Liver (tissue), 9 donors: ENCODE data around the gene GPR171. TPM values are rescaled to one million over a fixed set of nuclear protein-coding genes. Genes with fewer than 3 reads are reported as not detected.

Experiments used
- DNase-seq: peaks from one replicate; pipeline ENCODE4 v3.0.0-alpha.2; 2017; ENCODE audit warnings: low spot score
- H3K27ac ChIP-seq, 2 donors: one replicate each; pipeline ENCODE4 v1.7.0; 2013; ENCODE audit warnings: inconsistent platforms in 2 of 2, low read length in 2 of 2, control low read depth in 1 of 2, low read depth in 1 of 2, mild to moderate bottlenecking in 1 of 2
- H3K27me3 ChIP-seq, 4 donors: one replicate each; pipeline versions ENCODE4 v1.6.1 to v1.7.0; 2013; ENCODE audit warnings: low read length in 3 of 4, inconsistent platforms in 1 of 4, mild to moderate bottlenecking in 1 of 4, moderate library complexity in 1 of 4; ENCODE audit not compliant: control insufficient read depth in 4 of 4, insufficient read depth in 4 of 4
- H3K36me3 ChIP-seq, 4 donors: one replicate each; pipeline versions ENCODE4 v1.6.1 to v1.7.0; 2013; ENCODE audit warnings: low read length in 3 of 4, mild to moderate bottlenecking in 3 of 4, low read depth in 1 of 4, moderate library complexity in 1 of 4; ENCODE audit not compliant: control insufficient read depth in 4 of 4, insufficient read depth in 3 of 4
- H3K4me1 ChIP-seq, 4 donors: one replicate each; pipeline versions ENCODE4 v1.6.1 to v1.7.0; 2013; ENCODE audit warnings: low read length in 3 of 4, mild to moderate bottlenecking in 3 of 4, moderate library complexity in 1 of 4; ENCODE audit not compliant: control insufficient read depth in 4 of 4, insufficient read depth in 4 of 4
- H3K4me3 ChIP-seq, 3 donors: one replicate each; pipeline versions ENCODE4 v1.6.1 to v1.7.0; 2013; ENCODE audit warnings: low read length in 3 of 3, control low read depth in 1 of 3, low read depth in 1 of 3, mild to moderate bottlenecking in 1 of 3
- H3K9ac ChIP-seq, 2 donors: one replicate each; pipeline ENCODE4 v1.7.0; 2013; ENCODE audit warnings: low read length in 2 of 2, mild to moderate bottlenecking in 2 of 2, moderate library complexity in 2 of 2, control low read depth in 1 of 2, low read depth in 1 of 2
- H3K9me3 ChIP-seq, 4 donors: one replicate each; pipeline versions ENCODE4 v1.6.1 to v1.7.0; 2013; ENCODE audit warnings: low read length in 3 of 4; ENCODE audit not compliant: control insufficient read depth in 4 of 4
- EGR1 ChIP-seq, 2 donors: IDR thresholded peaks; 2 replicates each; pipeline ENCODE4 v1.6.1; 2016 to 2018; ENCODE audit warnings: antibody characterized with exemption in 2 of 2, low read depth in 2 of 2
- FOXA1 ChIP-seq: IDR thresholded peaks from 2 replicates; pipeline ENCODE4 v1.6.1; 2016; ENCODE audit warnings: antibody characterized with exemption
- FOXA2 ChIP-seq: IDR thresholded peaks from 2 replicates; pipeline ENCODE4 v1.6.1; 2016; ENCODE audit warnings: antibody characterized with exemption
- GABPA ChIP-seq, 2 donors: IDR thresholded peaks in 1 of 2; conservative IDR thresholded peaks in 1 of 2; 2 replicates each; pipeline ENCODE4 v1.6.1; 2016; ENCODE audit warnings: antibody characterized with exemption in 2 of 2, mild to moderate bottlenecking in 1 of 2, moderate library complexity in 1 of 2
- HNF4A ChIP-seq, 2 donors: conservative IDR thresholded peaks; 2 replicates each; pipeline ENCODE4 v1.6.1; 2016; ENCODE audit warnings: antibody characterized with exemption in 2 of 2, mild to moderate bottlenecking in 2 of 2
- HNF4G ChIP-seq: IDR thresholded peaks from 2 replicates; pipeline ENCODE4 v1.6.1; 2016; ENCODE audit warnings: antibody characterized with exemption
- JUND ChIP-seq, 2 donors: IDR thresholded peaks; 2 replicates each; pipeline ENCODE4 v1.6.1; 2016; ENCODE audit warnings: antibody characterized with exemption in 2 of 2
- NR2F2 ChIP-seq: IDR thresholded peaks from 2 replicates; pipeline ENCODE4 v1.6.1; 2016; ENCODE audit warnings: antibody characterized with exemption
- RAD21 ChIP-seq, 2 donors: IDR thresholded peaks; 2 replicates each; pipeline ENCODE4 v1.6.1; 2016; ENCODE audit warnings: antibody characterized with exemption in 2 of 2, mild to moderate bottlenecking in 2 of 2
- RXRA ChIP-seq, 2 donors: IDR thresholded peaks; 2 replicates each; pipeline ENCODE4 v1.6.1; 2017 to 2018; ENCODE audit warnings: antibody characterized with exemption in 2 of 2, mild to moderate bottlenecking in 1 of 2
- SP1 ChIP-seq: IDR thresholded peaks from 2 replicates; pipeline ENCODE4 v1.6.1; 2018; ENCODE audit warnings: antibody characterized with exemption, mild to moderate bottlenecking
- TAF1 ChIP-seq: conservative IDR thresholded peaks from 2 replicates; pipeline ENCODE4 v1.6.1; 2016; ENCODE audit warnings: antibody characterized with exemption, mild to moderate bottlenecking
- YY1 ChIP-seq: IDR thresholded peaks from 2 replicates; pipeline ENCODE4 v1.6.1; 2016; ENCODE audit warnings: antibody characterized with exemption, mild to moderate bottlenecking
- WGBS: extraction: QIAGEN DNeasy Blood & Tissue Kit; methylation state at CpG from one replicate; pipeline ENCODE4 v1.1.7; 2013; 5-methylcytosine and 5-hydroxymethylcytosine counted together
- polyA plus RNA-seq, 2 donors: library from polyadenylated mRNA; stranded (reverse) in 1 of 2; unstranded in 1 of 2; fragments of 200-250 nt in 1 of 2; fragments of >200 nt in 1 of 2; fragmentation: Nextera tagmentation in 1 of 2; extraction: Ambion mirVana in 1 of 2; gene quantifications; one replicate each; pipeline versions ENCODE4 v1.2.1 to v1.2.3, GENCODE V29; 2013 to 2015
- total RNA-seq, 2 donors: library from RNA; depleted of rRNA; stranded (reverse); fragments of >200 nt; gene quantifications; one replicate each; pipeline ENCODE4 v1.2.3, GENCODE V29; 2014
- TF ChIP-seq, protein P1 (sequence below): IDR thresholded peaks from 2 replicates; pipeline ENCODE4 v1.6.1; 2016; ENCODE audit warnings: antibody characterized with exemption
- TF ChIP-seq, protein P2 (sequence below): IDR thresholded peaks from 2 replicates; pipeline ENCODE4 v1.6.1; 2016; ENCODE audit warnings: antibody characterized with exemption
- TF ChIP-seq, protein P3 (sequence below): IDR thresholded peaks from 2 replicates; pipeline ENCODE4 v1.6.1; 2016; ENCODE audit warnings: antibody characterized with exemption, mild to moderate bottlenecking
- TF ChIP-seq, protein P4 (sequence below): fragments of 150-350 bp; IDR thresholded peaks from 2 replicates; pipeline ENCODE4 v1.5.1; 2017; ENCODE audit warnings: improper control_type of control experiment, low read depth, low read length; ENCODE audit not compliant: missing input control
- TF ChIP-seq, protein P5 (sequence below): IDR thresholded peaks from 2 replicates; pipeline ENCODE4 v1.6.1; 2016; ENCODE audit warnings: antibody characterized with exemption
- donor health status: healthy.
- donor health status: healthy.
- donor health status: healthy.
- donor health status: healthy.
- donor health status: healthy.

Gene GPR171
- total and polyA plus RNA-seq, 4 donors = 0.19 to 0.56 (median 0.28) TPM

DNA sequence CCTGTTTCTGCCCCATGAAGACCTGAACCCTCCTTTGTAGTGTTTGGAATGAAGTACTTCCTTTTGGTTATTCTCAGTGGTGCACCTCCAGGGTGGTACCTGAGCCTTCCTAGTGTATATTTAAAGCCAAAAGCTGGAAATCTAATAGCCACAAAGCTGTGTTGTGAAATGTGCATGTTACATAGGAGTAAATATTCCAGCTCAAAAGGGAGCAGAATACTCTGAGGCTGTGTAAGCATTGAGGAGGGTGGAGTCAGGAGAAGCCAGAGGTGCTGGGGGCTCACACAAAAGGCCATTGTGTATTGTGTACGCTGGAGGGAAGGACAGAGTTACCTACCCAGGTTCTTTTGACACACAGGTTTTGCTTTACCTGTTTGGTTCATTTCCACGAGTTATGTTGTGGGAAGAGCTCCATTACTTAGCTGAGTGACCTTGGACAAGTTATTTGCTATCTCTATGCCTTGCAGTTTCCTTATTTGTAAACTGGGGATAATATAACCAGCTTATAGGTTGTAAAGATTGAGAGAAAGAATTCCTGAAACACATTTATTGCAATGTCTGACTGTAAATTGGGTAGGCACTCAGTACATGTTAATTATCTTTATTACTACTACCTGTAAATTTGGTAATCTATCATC, 24.7 kb downstream of the GPR171 start:
- no peak overlapping the region for H3K9ac ChIP-seq
- H3K4me3 ChIP-seq = no peak overlapping the region
- no peaks in the 10 kb centered on the region for H3K9me3 ChIP-seq
- no peaks in the 10 kb centered on the region for H3K36me3 ChIP-seq
- H3K27me3 ChIP-seq = no peaks in the 10 kb centered on the region
- H3K27ac ChIP-seq = no peak overlapping the region
- 92% methylated on average over 2 of the region's 2 CpGs for WGBS
- no peak for TF ChIP-seq GABPA (IDR thresholded peaks at IDR 0.05 in 1 of 2, conservative IDR thresholded peaks at IDR 0.05 in 1 of 2)
- TF ChIP-seq RAD21 (IDR thresholded peaks at IDR 0.05) = no peak
- no peak for TF ChIP-seq EGR1 (IDR thresholded peaks at IDR 0.05; ENCODE audit: low read depth in 2 of 2)
- TF ChIP-seq, protein P1, sequence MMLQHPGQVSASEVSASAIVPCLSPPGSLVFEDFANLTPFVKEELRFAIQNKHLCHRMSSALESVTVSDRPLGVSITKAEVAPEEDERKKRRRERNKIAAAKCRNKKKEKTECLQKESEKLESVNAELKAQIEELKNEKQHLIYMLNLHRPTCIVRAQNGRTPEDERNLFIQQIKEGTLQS = no peak
- TF ChIP-seq FOXA1 = no peak
- no peak for TF ChIP-seq YY1
- TF ChIP-seq FOXA2 = no peak
- no peak for TF ChIP-seq SP1
- no peak for TF ChIP-seq HNF4G
- TF ChIP-seq, protein P2, sequence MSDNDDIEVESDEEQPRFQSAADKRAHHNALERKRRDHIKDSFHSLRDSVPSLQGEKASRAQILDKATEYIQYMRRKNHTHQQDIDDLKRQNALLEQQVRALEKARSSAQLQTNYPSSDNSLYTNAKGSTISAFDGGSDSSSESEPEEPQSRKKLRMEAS = no peak
- no peak for TF ChIP-seq HNF4A (conservative IDR thresholded peaks at IDR 0.05)
- TF ChIP-seq, protein P3, sequence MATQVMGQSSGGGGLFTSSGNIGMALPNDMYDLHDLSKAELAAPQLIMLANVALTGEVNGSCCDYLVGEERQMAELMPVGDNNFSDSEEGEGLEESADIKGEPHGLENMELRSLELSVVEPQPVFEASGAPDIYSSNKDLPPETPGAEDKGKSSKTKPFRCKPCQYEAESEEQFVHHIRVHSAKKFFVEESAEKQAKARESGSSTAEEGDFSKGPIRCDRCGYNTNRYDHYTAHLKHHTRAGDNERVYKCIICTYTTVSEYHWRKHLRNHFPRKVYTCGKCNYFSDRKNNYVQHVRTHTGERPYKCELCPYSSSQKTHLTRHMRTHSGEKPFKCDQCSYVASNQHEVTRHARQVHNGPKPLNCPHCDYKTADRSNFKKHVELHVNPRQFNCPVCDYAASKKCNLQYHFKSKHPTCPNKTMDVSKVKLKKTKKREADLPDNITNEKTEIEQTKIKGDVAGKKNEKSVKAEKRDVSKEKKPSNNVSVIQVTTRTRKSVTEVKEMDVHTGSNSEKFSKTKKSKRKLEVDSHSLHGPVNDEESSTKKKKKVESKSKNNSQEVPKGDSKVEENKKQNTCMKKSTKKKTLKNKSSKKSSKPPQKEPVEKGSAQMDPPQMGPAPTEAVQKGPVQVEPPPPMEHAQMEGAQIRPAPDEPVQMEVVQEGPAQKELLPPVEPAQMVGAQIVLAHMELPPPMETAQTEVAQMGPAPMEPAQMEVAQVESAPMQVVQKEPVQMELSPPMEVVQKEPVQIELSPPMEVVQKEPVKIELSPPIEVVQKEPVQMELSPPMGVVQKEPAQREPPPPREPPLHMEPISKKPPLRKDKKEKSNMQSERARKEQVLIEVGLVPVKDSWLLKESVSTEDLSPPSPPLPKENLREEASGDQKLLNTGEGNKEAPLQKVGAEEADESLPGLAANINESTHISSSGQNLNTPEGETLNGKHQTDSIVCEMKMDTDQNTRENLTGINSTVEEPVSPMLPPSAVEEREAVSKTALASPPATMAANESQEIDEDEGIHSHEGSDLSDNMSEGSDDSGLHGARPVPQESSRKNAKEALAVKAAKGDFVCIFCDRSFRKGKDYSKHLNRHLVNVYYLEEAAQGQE = no peak
- no peak for TF ChIP-seq RXRA (IDR thresholded peaks at IDR 0.05)
- peaks cover 0 to 11% (median 4%) of the 10 kb centered on the region in 4 donors for H3K4me1 ChIP-seq
- DNase-seq = no peak

DNA sequence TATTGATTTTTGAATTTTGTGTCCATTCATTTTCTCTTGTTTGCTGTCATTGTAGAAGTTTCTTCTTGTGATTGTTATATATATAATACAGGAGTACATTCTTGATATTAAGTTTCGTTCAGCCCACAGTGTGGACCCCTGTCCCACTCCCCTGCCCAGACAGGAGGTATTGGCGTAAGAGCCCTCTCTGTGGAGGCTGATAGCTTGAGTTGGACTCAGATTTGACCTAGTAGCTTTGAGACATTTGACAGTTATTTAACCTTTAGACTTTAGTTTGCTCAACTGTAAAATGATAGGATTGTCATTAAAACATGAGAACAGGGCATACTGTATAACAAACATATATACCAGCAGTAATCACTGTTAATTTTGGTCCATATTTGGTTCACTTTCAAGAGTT, 27.1 kb downstream of the GPR171 start:
- TF ChIP-seq NR2F2 (no peak), FOXA2 (no peak), FOXA1 (no peak), GABPA (IDR thresholded peaks at IDR 0.05 in 1 of 2, conservative IDR thresholded peaks at IDR 0.05 in 1 of 2) (no peak), EGR1 (IDR thresholded peaks at IDR 0.05; ENCODE audit: low read depth in 2 of 2) (no peak), JUND (IDR thresholded peaks at IDR 0.05) (no peak), YY1 (no peak), HNF4G (no peak), RAD21 (IDR thresholded peaks at IDR 0.05) (no peak), RXRA (IDR thresholded peaks at IDR 0.05) (no peak), TAF1 (no peak)
- TF ChIP-seq, protein P4, sequence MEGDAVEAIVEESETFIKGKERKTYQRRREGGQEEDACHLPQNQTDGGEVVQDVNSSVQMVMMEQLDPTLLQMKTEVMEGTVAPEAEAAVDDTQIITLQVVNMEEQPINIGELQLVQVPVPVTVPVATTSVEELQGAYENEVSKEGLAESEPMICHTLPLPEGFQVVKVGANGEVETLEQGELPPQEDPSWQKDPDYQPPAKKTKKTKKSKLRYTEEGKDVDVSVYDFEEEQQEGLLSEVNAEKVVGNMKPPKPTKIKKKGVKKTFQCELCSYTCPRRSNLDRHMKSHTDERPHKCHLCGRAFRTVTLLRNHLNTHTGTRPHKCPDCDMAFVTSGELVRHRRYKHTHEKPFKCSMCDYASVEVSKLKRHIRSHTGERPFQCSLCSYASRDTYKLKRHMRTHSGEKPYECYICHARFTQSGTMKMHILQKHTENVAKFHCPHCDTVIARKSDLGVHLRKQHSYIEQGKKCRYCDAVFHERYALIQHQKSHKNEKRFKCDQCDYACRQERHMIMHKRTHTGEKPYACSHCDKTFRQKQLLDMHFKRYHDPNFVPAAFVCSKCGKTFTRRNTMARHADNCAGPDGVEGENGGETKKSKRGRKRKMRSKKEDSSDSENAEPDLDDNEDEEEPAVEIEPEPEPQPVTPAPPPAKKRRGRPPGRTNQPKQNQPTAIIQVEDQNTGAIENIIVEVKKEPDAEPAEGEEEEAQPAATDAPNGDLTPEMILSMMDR = no peak
- TF ChIP-seq, protein P5, sequence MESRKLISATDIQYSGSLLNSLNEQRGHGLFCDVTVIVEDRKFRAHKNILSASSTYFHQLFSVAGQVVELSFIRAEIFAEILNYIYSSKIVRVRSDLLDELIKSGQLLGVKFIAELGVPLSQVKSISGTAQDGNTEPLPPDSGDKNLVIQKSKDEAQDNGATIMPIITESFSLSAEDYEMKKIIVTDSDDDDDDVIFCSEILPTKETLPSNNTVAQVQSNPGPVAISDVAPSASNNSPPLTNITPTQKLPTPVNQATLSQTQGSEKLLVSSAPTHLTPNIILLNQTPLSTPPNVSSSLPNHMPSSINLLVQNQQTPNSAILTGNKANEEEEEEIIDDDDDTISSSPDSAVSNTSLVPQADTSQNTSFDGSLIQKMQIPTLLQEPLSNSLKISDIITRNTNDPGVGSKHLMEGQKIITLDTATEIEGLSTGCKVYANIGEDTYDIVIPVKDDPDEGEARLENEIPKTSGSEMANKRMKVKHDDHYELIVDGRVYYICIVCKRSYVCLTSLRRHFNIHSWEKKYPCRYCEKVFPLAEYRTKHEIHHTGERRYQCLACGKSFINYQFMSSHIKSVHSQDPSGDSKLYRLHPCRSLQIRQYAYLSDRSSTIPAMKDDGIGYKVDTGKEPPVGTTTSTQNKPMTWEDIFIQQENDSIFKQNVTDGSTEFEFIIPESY = no peak
- TF ChIP-seq, protein P1 = no peak
- TF ChIP-seq, protein P2 = no peak
- TF ChIP-seq, protein P3 = no peak
- H3K27ac ChIP-seq = no peak overlapping the region
- no peak overlapping the region for H3K9ac ChIP-seq
- H3K9me3 ChIP-seq = no peaks in the 10 kb centered on the region
- H3K4me1 ChIP-seq = peaks cover 0 to 11% (median 4%) of the 10 kb centered on the region in 4 donors
- H3K27me3 ChIP-seq = no peaks in the 10 kb centered on the region
- 76% methylated on average over 2 of the region's 2 CpGs for WGBS
- DNase-seq = no peak
- no peaks in the 10 kb centered on the region for H3K36me3 ChIP-seq
- no peak overlapping the region for H3K4me3 ChIP-seq
